SK-N-MC (cell line): ENCODE results near the gene PEPD.

Source experiments
- DNase-seq: peaks from one replicate; pipeline ENCODE4 v3.0.0-alpha.2; 2011; ENCODE audit warnings: low read depth, low spot score
- H3K27ac ChIP-seq: fragments of 200-600 bp; sonication (generic); 2 replicates; pipeline ENCODE4 v1.5.1; 2016; ENCODE audit warnings: mixed run types
- H3K36me3 ChIP-seq: fragments of 200-600 bp; sonication (generic); 2 replicates; pipeline ENCODE4 v1.6.1; 2017; ENCODE audit warnings: antibody characterized with exemption, low read length, mixed read lengths; ENCODE audit not compliant: insufficient read depth
- H3K4me3 ChIP-seq: fragments of 200-600 bp; sonication (generic); 2 replicates; pipeline ENCODE4 v1.5.1; 2016
- H3K9ac ChIP-seq: fragments of 200-600 bp; sonication (generic); 2 replicates; pipeline ENCODE4 v1.8.0; 2017; ENCODE audit warnings: mixed run types, mixed read lengths; ENCODE audit not compliant: insufficient read length
- H3K9me3 ChIP-seq: fragments of 200-600 bp; sonication (generic); 2 replicates; pipeline ENCODE4 v1.6.1; 2017; ENCODE audit warnings: low read depth, mild to moderate bottlenecking, antibody characterized with exemption, low read length, moderate library complexity, mixed read lengths
- EZH2 ChIP-seq: fragments of 200-600 bp; sonication (generic); IDR thresholded peaks from one replicate; pipeline ENCODE4 v1.6.1; 2017; ENCODE audit warnings: antibody characterized with exemption
- FOXP2 ChIP-seq: optimal IDR thresholded peaks from 2 replicates; pipeline ENCODE3; 2011; ENCODE audit warnings: mild to moderate bottlenecking, moderate library complexity; ENCODE audit not compliant: insufficient read depth; ENCODE audit errors: extremely low read length, control extremely low read depth
- POLR2AphosphoS5 ChIP-seq: IDR thresholded peaks from 2 replicates; pipeline ENCODE4 v1.6.1; 2012; ENCODE audit warnings: mild to moderate bottlenecking, low read depth, low read length, borderline replicate concordance

The PEPD gene

GRCh38 chr19:33383720-33384292 lies 137.8 kb downstream of the PEPD start:
- no peak for DNase-seq
- no peak overlapping the region for H3K27ac ChIP-seq
- no peaks in the 10 kb centered on the region for H3K9me3 ChIP-seq
- TF ChIP-seq FOXP2 = no peak
- TF ChIP-seq EZH2 = no peak
- no peak for TF ChIP-seq POLR2AphosphoS5
- H3K36me3 ChIP-seq = peaks cover 31% of the 10 kb centered on the region
- no peak overlapping the region for H3K9ac ChIP-seq
- no peak overlapping the region for H3K4me3 ChIP-seq

- TF ChIP-seq EZH2 (no peak), POLR2AphosphoS5 (no peak), FOXP2 (no peak)
- no peak for DNase-seq
These were observed 138.6 kb downstream of the PEPD start for GRCh38 chr19:33382982-33383381.

GRCh38 chr19:33382006-33382405 lies 139.6 kb downstream of the PEPD start:
- no peak overlapping the region for H3K4me3 ChIP-seq
- no peaks in the 10 kb centered on the region for H3K9me3 ChIP-seq
- no peak for TF ChIP-seq POLR2AphosphoS5
- TF ChIP-seq EZH2 = no peak
- TF ChIP-seq FOXP2 = no peak
- no peak for DNase-seq
- H3K27ac ChIP-seq = no peak overlapping the region
- H3K36me3 ChIP-seq = peaks cover 40% of the 10 kb centered on the region
- H3K9ac ChIP-seq = no peak overlapping the region

More at GRCh38 chr19:33382982-33383381, 138.6 kb downstream of the PEPD start:
- peaks cover 40% of the 10 kb centered on the region for H3K36me3 ChIP-seq
- H3K4me3 ChIP-seq = no peak overlapping the region
- no peak overlapping the region for H3K9ac ChIP-seq
- no peaks in the 10 kb centered on the region for H3K9me3 ChIP-seq
- no peak overlapping the region for H3K27ac ChIP-seq

GRCh38 chr19:33381101-33381500 lies 140.5 kb downstream of the PEPD start:
- Histone ChIP-seq H3K9ac (no peak overlapping the region), H3K36me3 (peaks cover 46% of the 10 kb centered on the region), H3K4me3 (no peak overlapping the region), H3K9me3 (no peaks in the 10 kb centered on the region), H3K27ac (no peak overlapping the region)
- TF ChIP-seq FOXP2 = no peak
- no peak for TF ChIP-seq EZH2
- TF ChIP-seq POLR2AphosphoS5 = no peak
- DNase-seq = no peak

- no peak overlapping the region for H3K4me3 ChIP-seq
- H3K9ac ChIP-seq = no peak overlapping the region
- no peaks in the 10 kb centered on the region for H3K9me3 ChIP-seq
- no peak overlapping the region for H3K27ac ChIP-seq
- no peak for DNase-seq
- H3K36me3 ChIP-seq = peaks cover 53% of the 10 kb centered on the region
- TF ChIP-seq POLR2AphosphoS5 = no peak
- TF ChIP-seq EZH2 = no peak
- TF ChIP-seq FOXP2 = no peak
These were observed 142.3 kb downstream of the PEPD start for GRCh38 chr19:33379151-33379829.

GRCh38 chr19:33377586-33378475 lies 143.8 kb downstream of the PEPD start:
- H3K36me3 ChIP-seq = peaks cover 48% of the 10 kb centered on the region
- H3K4me3 ChIP-seq = no peak overlapping the region
- 0 out of 2 replicates have a peak overlapping the region, but pooled peaks have one; percentile 17 for H3K27ac ChIP-seq
- no peak overlapping the region for H3K9ac ChIP-seq
- TF ChIP-seq POLR2AphosphoS5 (no peak), FOXP2 (no peak), EZH2 (no peak)
- DNase-seq = no peak
- no peaks in the 10 kb centered on the region for H3K9me3 ChIP-seq

- H3K9me3 ChIP-seq = no peaks in the 10 kb centered on the region
- peaks cover 48% of the 10 kb centered on the region for H3K36me3 ChIP-seq
- DNase-seq = no peak
- no peak overlapping the region for H3K9ac ChIP-seq
- peak overlapping the region; percentile 82; the same call in 1 of the 2 replicates for H3K4me3 ChIP-seq
- peak overlapping the region; percentile 39; the same call in 1 of the 2 replicates for H3K27ac ChIP-seq
- no peak for TF ChIP-seq POLR2AphosphoS5
- TF ChIP-seq EZH2 = no peak
- TF ChIP-seq FOXP2 = no peak
These were observed 144.5 kb downstream of the PEPD start for GRCh38 chr19:33376941-33377557.
